Measurements from ENCODE around the gene SLC35F4.

DNA sequence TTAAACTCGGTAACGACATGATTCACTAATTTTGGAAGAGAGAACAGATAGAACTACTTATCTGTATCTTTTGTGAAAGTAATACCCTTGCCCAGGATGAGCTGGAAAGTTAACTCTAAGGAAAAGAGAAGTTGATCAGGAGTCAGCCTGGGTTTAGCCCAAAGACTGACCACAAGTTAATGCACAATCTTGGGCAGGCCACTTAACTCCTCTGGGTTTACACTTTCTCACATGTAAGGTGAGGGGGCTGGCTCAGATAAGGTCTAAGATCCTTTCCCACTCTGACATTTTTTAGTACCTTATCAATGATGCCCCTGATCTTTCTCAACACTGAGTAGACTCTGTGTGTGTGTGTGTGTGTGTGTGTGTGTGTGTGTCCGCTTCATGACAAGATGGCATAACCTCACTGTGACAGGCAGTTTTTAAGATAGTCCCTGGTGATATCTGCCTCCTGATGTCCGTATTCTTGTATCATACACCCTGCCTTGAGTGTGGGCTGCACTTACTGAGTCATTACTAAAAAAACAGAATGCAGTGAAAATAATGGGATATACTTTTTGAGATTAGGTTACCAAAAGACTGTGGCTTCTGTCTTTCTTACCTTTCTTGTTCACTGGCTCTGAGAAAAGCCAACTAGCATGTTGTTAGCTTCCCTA lies 316.0 kb downstream of the SLC35F4 start:
- TF ChIP-seq, protein P1, sequence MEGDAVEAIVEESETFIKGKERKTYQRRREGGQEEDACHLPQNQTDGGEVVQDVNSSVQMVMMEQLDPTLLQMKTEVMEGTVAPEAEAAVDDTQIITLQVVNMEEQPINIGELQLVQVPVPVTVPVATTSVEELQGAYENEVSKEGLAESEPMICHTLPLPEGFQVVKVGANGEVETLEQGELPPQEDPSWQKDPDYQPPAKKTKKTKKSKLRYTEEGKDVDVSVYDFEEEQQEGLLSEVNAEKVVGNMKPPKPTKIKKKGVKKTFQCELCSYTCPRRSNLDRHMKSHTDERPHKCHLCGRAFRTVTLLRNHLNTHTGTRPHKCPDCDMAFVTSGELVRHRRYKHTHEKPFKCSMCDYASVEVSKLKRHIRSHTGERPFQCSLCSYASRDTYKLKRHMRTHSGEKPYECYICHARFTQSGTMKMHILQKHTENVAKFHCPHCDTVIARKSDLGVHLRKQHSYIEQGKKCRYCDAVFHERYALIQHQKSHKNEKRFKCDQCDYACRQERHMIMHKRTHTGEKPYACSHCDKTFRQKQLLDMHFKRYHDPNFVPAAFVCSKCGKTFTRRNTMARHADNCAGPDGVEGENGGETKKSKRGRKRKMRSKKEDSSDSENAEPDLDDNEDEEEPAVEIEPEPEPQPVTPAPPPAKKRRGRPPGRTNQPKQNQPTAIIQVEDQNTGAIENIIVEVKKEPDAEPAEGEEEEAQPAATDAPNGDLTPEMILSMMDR (optimal IDR thresholded peaks at IDR 0.05 in 1 of 3, IDR thresholded peaks at IDR 0.05 in 1 of 3, conservative IDR thresholded peaks at IDR 0.05 in 1 of 3; ENCODE audit: extremely low read depth in 1 of 3, insufficient read depth in 2 of 3, low read length in 3 of 3) = no peak
- no peak for TF ChIP-seq EZH2 (IDR thresholded peaks at IDR 0.05; ENCODE audit: low read length)
